ENCODE data around the gene FAM53C.

DNA sequence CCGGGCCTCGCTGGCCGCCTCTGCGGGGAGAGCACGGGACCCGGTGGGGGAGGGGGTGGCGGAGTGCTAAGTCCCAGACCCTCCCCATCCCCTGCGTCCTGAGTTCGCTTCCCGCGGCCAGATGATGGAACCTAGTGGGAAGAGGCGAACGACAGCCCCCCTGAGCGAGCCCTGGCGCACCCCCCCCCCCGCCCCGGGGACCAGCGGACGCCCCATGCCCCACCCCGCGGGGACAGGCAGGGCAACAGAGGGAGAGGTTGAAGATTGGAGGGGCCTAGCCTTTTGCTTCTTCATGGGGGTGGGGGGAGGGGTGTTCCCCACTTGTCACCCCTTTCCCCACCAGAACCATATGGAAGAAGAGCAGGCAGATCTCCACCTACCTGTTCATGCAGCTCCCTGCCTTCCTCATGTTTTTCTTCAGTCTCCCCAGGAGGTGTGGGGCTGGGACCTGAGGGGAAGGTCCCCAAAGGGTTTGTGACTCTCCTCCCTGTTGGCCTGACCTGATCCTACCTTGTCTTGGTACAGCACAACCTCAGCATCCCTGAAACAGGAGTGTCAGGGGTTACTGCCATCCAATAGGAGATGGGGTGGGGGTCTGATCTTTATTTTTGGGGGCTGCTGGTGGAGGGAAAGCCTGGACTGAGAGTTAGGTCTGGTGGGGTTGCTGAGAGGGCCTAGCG, 485 bp downstream of the FAM53C start:
- TF ChIP-seq, protein P1, sequence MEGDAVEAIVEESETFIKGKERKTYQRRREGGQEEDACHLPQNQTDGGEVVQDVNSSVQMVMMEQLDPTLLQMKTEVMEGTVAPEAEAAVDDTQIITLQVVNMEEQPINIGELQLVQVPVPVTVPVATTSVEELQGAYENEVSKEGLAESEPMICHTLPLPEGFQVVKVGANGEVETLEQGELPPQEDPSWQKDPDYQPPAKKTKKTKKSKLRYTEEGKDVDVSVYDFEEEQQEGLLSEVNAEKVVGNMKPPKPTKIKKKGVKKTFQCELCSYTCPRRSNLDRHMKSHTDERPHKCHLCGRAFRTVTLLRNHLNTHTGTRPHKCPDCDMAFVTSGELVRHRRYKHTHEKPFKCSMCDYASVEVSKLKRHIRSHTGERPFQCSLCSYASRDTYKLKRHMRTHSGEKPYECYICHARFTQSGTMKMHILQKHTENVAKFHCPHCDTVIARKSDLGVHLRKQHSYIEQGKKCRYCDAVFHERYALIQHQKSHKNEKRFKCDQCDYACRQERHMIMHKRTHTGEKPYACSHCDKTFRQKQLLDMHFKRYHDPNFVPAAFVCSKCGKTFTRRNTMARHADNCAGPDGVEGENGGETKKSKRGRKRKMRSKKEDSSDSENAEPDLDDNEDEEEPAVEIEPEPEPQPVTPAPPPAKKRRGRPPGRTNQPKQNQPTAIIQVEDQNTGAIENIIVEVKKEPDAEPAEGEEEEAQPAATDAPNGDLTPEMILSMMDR (conservative IDR thresholded peaks at IDR 0.05) = no peak
- TF ChIP-seq ZFX (IDR thresholded peaks at IDR 0.05) = no peak; the same call in 1 of the 2 replicates

Measured in C4-2B (cell line).